SH-SY5Y (cell line): ENCODE data around the gene CRADD.

Experiments used
- GATA2 ChIP-seq: IDR thresholded peaks from 2 replicates; pipeline ENCODE4 v1.6.1; 2011; ENCODE audit warnings: mild to moderate bottlenecking, low read depth, low read length
- GATA3 ChIP-seq: IDR thresholded peaks from 2 replicates; pipeline ENCODE4 v1.6.1; 2011; ENCODE audit warnings: low read depth, mild to moderate bottlenecking, low read length, moderate library complexity

DNA sequence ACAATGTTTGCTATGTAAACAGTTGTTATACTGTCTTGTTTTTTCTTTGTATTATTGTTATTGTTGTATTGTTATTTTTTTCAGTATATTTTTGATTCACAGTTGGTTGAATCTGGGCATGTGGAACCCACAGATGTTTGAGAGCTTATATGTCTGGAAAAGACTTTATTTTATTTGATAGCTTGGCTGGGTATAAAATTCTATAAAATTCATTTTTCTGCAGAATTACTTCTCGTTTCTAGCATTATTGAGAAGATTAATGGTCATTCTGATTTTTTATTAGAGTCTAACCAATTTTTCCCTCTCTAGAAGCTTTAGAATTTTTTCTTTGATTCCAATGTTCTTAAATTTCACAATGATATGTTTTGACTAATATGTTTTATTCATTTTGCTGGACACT lies 188.6 kb downstream of the CRADD start:
- TF ChIP-seq GATA3 = no peak
- no peak for TF ChIP-seq GATA2
